Osteocyte (in vitro differentiated cells): ENCODE measurements around the gene CTSD. TPM values are rescaled to one million over a fixed set of nuclear protein-coding genes. Genes with fewer than 3 reads are reported as not detected.

Experiments
- DNase-seq: peaks from one replicate; pipeline ENCODE4 v3.0.0; 2021; ENCODE audit warnings: mixed read lengths; ENCODE audit not compliant: unreplicated experiment; ENCODE audit errors: extremely low spot score
- H3K27ac Mint-ChIP-seq: one replicate; pipeline ENCODE4 v1.8.0; 2021; ENCODE audit warnings: mild to moderate bottlenecking, mixed read lengths; ENCODE audit not compliant: unreplicated experiment
- H3K27me3 Mint-ChIP-seq: one replicate; pipeline ENCODE4 v1.8.0; 2021; ENCODE audit warnings: mixed read lengths; ENCODE audit not compliant: unreplicated experiment
- H3K36me3 Mint-ChIP-seq: one replicate; pipeline ENCODE4 v1.8.0; 2021; ENCODE audit warnings: mixed read lengths; ENCODE audit not compliant: unreplicated experiment
- H3K4me1 Mint-ChIP-seq: one replicate; pipeline ENCODE4 v1.8.0; 2021; ENCODE audit warnings: mixed read lengths; ENCODE audit not compliant: unreplicated experiment
- H3K4me3 Mint-ChIP-seq: one replicate; pipeline ENCODE4 v1.8.0; 2021; ENCODE audit warnings: mild to moderate bottlenecking, moderate library complexity, mixed read lengths; ENCODE audit not compliant: unreplicated experiment
- H3K9me3 Mint-ChIP-seq: one replicate; pipeline ENCODE4 v1.8.0; 2021; ENCODE audit warnings: mixed read lengths; ENCODE audit not compliant: unreplicated experiment
- total RNA-seq: library from RNA; stranded (reverse); gene quantifications from 2 replicates; pipeline ENCODE4 v1.2.1, GENCODE V29; 2021
- TF ChIP-seq, protein P1 (sequence below): fragments of 200-600 bp; sonication (generic); IDR thresholded peaks from 2 replicates; pipeline ENCODE4 v1.5.0; 2021; ENCODE audit warnings: antibody characterized with exemption, mild to moderate bottlenecking, moderate library complexity

Gene CTSD
- total RNA-seq, 1 donor from 2014 or later = 2,062 TPM

DNA sequence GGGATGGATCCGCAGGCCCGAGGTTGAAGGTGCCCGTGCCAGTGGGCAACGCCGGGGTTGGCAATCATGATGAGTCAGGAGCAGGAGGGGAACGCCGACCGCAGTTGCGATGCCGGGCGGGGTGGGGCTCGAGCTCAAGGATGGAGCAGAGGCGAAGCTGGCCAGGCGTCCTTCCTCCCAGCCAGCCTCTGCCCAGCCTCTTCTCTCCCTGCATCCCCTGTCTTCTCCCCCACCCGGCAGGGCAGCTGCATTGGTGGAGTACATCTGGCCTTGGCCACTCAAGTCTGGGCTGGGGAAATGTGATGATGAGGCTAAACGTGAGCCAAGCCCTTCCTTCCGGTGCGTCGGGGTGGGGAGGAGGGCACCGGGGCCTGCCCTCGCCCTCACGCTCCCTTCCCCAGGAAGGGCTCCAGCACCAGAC lies 17.2 kb downstream of the CTSD start:
- Mint-ChIP-seq H3K4me1 (peaks cover 31% of the 10 kb centered on the region), H3K9me3 (no peaks in the 10 kb centered on the region), H3K27ac (no peak overlapping the region), H3K4me3 (no peak overlapping the region), H3K36me3 (peaks cover 16% of the 10 kb centered on the region), H3K27me3 (no peaks in the 10 kb centered on the region)
- DNase-seq = no peak
- TF ChIP-seq, protein P1, sequence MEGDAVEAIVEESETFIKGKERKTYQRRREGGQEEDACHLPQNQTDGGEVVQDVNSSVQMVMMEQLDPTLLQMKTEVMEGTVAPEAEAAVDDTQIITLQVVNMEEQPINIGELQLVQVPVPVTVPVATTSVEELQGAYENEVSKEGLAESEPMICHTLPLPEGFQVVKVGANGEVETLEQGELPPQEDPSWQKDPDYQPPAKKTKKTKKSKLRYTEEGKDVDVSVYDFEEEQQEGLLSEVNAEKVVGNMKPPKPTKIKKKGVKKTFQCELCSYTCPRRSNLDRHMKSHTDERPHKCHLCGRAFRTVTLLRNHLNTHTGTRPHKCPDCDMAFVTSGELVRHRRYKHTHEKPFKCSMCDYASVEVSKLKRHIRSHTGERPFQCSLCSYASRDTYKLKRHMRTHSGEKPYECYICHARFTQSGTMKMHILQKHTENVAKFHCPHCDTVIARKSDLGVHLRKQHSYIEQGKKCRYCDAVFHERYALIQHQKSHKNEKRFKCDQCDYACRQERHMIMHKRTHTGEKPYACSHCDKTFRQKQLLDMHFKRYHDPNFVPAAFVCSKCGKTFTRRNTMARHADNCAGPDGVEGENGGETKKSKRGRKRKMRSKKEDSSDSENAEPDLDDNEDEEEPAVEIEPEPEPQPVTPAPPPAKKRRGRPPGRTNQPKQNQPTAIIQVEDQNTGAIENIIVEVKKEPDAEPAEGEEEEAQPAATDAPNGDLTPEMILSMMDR = no peak

DNA sequence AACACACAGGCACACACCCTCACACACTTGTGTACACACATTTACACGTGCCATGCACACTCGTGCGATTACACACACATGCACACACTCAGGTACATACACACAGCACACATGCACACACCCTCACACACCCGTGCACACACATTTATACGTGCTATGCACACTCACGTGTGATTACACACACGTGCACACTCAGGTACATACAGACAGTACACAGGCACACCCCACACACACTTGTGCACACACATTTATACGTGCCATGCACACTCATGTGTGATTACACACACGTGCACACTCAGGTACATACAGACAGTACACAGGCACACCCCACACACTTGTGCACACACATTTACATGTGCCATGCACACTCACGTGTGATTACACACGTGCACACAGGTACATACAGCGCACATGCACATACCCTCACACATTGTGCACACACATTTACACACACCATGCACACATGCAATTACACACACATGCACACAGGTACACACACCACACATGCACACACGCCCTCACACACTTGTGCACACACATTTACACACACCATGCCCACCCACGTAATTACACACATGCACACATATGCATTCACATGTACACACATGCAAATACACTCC lies 17.9 kb downstream of the CTSD start:
- H3K9me3 Mint-ChIP-seq = no peaks in the 10 kb centered on the region
- peaks cover 16% of the 10 kb centered on the region for H3K36me3 Mint-ChIP-seq
- DNase-seq = no peak
- H3K4me1 Mint-ChIP-seq = peaks cover 25% of the 10 kb centered on the region
- TF ChIP-seq, protein P1 = no peak
- no peak overlapping the region for H3K4me3 Mint-ChIP-seq
- no peaks in the 10 kb centered on the region for H3K27me3 Mint-ChIP-seq
- H3K27ac Mint-ChIP-seq = no peak overlapping the region

DNA sequence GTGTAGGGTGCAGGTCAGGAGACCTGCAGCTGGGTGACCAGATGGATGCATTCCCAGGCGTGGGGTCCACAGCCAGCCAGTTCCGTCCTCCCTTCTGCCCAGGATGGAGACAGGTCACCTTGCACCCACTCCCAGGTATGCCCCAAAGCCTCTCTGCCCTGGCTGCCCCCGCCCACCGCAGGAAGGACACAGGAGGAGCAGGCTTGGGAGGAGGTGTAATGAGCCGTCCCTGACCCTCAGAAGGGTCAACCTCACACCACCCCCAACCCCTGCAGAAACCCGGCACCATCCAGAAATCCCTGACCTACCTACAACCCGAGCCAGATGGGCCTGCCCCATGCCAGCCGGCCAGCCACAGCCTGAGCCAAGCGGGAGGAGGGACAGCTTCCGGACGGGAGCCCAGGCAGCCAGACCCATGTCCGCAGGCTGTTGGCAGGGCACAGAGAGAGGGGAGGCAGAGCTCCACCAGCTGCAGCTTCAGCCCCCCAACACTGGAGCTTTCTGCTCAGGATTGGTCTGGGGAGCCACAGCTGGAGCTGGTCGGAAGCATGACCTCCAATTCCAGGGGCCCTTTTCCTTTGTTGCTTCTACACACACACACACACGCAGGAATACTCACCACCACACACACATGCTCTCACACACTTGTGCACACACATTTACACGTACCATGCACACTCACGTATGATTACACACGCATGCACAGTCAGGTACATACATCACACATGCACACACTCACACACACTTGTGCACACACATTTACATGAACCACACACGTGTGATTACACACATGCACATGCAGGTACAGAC lies 18.6 kb downstream of the CTSD start:
- Mint-ChIP-seq H3K36me3 (peaks cover 16% of the 10 kb centered on the region), H3K27ac (no peak overlapping the region), H3K27me3 (peaks cover 2% of the 10 kb centered on the region), H3K9me3 (no peaks in the 10 kb centered on the region), H3K4me1 (peaks cover 18% of the 10 kb centered on the region), H3K4me3 (no peak overlapping the region)
- TF ChIP-seq, protein P1 = no peak
- no peak for DNase-seq

DNA sequence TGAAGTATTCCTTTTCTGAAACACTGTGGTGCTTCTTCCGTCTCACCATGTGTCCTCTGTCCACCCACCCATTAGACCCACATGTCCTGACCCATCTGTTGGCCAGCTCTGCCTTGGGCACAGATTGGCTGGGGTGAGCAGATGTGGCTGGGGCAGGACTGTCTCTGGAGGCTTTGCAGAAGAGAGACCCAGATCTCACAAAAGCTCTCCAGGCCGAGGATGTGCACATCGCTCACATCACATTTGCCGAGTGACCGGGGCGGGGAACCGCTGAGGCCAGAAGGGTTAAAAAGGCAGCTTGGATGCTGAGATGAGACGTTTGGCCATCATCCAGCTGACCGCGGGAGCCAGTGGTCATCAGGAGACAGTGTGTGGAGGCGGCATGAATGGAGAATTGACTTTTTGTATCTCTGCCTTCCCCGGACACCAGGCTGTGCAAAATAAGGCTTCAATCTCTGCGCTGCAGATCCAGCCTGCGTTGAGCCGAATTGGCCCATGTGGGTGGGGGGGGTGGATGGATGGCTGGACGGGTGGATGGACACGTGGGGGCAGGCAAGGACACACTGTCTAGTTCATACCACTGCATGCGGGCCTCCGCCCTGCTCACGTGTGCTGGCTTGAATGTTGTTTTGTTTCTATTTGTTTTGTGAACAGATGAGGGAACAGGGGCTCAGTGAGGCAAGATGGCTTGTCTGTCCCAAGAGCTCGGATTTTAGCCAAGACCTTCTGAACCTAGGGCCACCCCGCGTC lies 19.4 kb downstream of the CTSD start:
- Mint-ChIP-seq H3K9me3 (no peaks in the 10 kb centered on the region), H3K27ac (no peak overlapping the region), H3K27me3 (peaks cover 7% of the 10 kb centered on the region), H3K36me3 (peaks cover 16% of the 10 kb centered on the region), H3K4me1 (peaks cover 10% of the 10 kb centered on the region), H3K4me3 (no peak overlapping the region)
- TF ChIP-seq, protein P1 = no peak
- no peak for DNase-seq
